ENCODE data around the gene OBSCN. TPM values are rescaled to one million over a fixed set of nuclear protein-coding genes. Genes with fewer than 3 reads are reported as not detected.

Gene OBSCN
- total RNA-seq, 1 donor from 2014 or later: 25.7 TPM

GRCh38 chr1:228358764-228359612, 151.1 kb downstream of the OBSCN start:
- Mint-ChIP-seq H3K36me3 (ENCODE audit: unreplicated experiment) (no peaks in the 10 kb centered on the region), H3K9me3 (ENCODE audit: unreplicated experiment) (peaks cover 1% of the 10 kb centered on the region), H3K4me1 (ENCODE audit: low read depth, unreplicated experiment) (peaks cover 12% of the 10 kb centered on the region), H3K4me3 (ENCODE audit: unreplicated experiment) (no peak overlapping the region), H3K27me3 (ENCODE audit: unreplicated experiment) (peaks cover 2% of the 10 kb centered on the region), H3K27ac (ENCODE audit: unreplicated experiment) (no peak overlapping the region)
- no peak for DNase-seq
- TF ChIP-seq CTCF (IDR thresholded peaks at IDR 0.05; ENCODE audit: partially characterized antibody, unreplicated experiment): no peak

- Mint-ChIP-seq H3K36me3 (ENCODE audit: unreplicated experiment) (no peaks in the 10 kb centered on the region), H3K27ac (ENCODE audit: unreplicated experiment) (no peak overlapping the region), H3K4me3 (ENCODE audit: unreplicated experiment) (no peak overlapping the region), H3K4me1 (ENCODE audit: low read depth, unreplicated experiment) (peaks cover 12% of the 10 kb centered on the region), H3K27me3 (ENCODE audit: unreplicated experiment) (peaks cover 4% of the 10 kb centered on the region), H3K9me3 (ENCODE audit: unreplicated experiment) (peaks cover 1% of the 10 kb centered on the region)
- no peak for TF ChIP-seq CTCF (IDR thresholded peaks at IDR 0.05; ENCODE audit: partially characterized antibody, unreplicated experiment)
- DNase-seq: no peak
Measured at GRCh38 chr1:228359613-228360532, 152.0 kb downstream of the OBSCN start.

GRCh38 chr1:228360533-228361313, 152.9 kb downstream of the OBSCN start:
- no peak overlapping the region for H3K27ac Mint-ChIP-seq (ENCODE audit: unreplicated experiment)
- no peak overlapping the region for H3K4me3 Mint-ChIP-seq (ENCODE audit: unreplicated experiment)
- H3K36me3 Mint-ChIP-seq (ENCODE audit: unreplicated experiment): no peaks in the 10 kb centered on the region
- no peak for TF ChIP-seq CTCF (IDR thresholded peaks at IDR 0.05; ENCODE audit: partially characterized antibody, unreplicated experiment)
- no peak for DNase-seq
- peaks cover 1% of the 10 kb centered on the region for H3K9me3 Mint-ChIP-seq (ENCODE audit: unreplicated experiment)
- H3K27me3 Mint-ChIP-seq (ENCODE audit: unreplicated experiment): peaks cover 4% of the 10 kb centered on the region
- peaks cover 12% of the 10 kb centered on the region for H3K4me1 Mint-ChIP-seq (ENCODE audit: low read depth, unreplicated experiment)

- H3K4me1 Mint-ChIP-seq (ENCODE audit: low read depth, unreplicated experiment): peaks cover 12% of the 10 kb centered on the region
- DNase-seq: peak; percentile 15
Measured at GRCh38 chr1:228361314-228362140, 153.7 kb downstream of the OBSCN start.

More at GRCh38 chr1:228361314-228362140, 153.7 kb downstream of the OBSCN start:
- Mint-ChIP-seq H3K27ac (ENCODE audit: unreplicated experiment) (no peak overlapping the region), H3K9me3 (ENCODE audit: unreplicated experiment) (peaks cover 1% of the 10 kb centered on the region), H3K36me3 (ENCODE audit: unreplicated experiment) (no peaks in the 10 kb centered on the region), H3K4me3 (ENCODE audit: unreplicated experiment) (no peak overlapping the region), H3K27me3 (ENCODE audit: unreplicated experiment) (peaks cover 4% of the 10 kb centered on the region)
- no peak for TF ChIP-seq CTCF (IDR thresholded peaks at IDR 0.05; ENCODE audit: partially characterized antibody, unreplicated experiment)

Measured in glutamatergic neuron (in vitro differentiated cells).